SK-N-SH (cell line): ENCODE measurements around the gene DDX50. TPM values are rescaled to one million over a fixed set of nuclear protein-coding genes. Genes with fewer than 3 reads are reported as not detected.

Source experiments
- CTCF ChIA-PET: fragments of 300-600, 350-600 bp; formaldehyde crosslinking; extraction: SDS; loops from one replicate; lab custom pipeline; 2021; lab: Yijun Ruan, JAX
- POLR2A ChIA-PET: fragments of 350-600 bp; sonication (Branson Sonifier 250); formaldehyde crosslinking; extraction: SDS; loops from one replicate; lab custom pipeline; 2020; ENCODE audit warnings: antibody characterized with exemption, inconsistent platforms; lab: Yijun Ruan, JAX
- DNase-seq: peaks from one replicate; pipeline ENCODE4 v3.0.0; 2012
- H2AFZ ChIP-seq: fragments of 200-600 bp; sonication (generic); 2 replicates; pipeline ENCODE4 v1.8.1; 2016; ENCODE audit warnings: antibody characterized with exemption, mild to moderate bottlenecking, low read depth
- H3F3A ChIP-seq: fragments of 200-600 bp; sonication (generic); replicated peaks from 2 replicates; pipeline ENCODE3; 2016; ENCODE audit warnings: antibody characterized with exemption, mild to moderate bottlenecking; ENCODE audit not compliant: insufficient read depth
- H3K27ac ChIP-seq, 2 experiments: fragments of 200-500 bp in 1 of 2; fragments of 200-600 bp in 1 of 2; sonication (Bioruptor generic) in 1 of 2; sonication (generic), shearing (Covaris generic) in 1 of 2; 2 replicates each; pipeline versions ENCODE4 v1.5.1 to v1.6.1; 2014 to 2016; ENCODE audit warnings: low read depth in 2 of 2, inconsistent platforms in 1 of 2, low read length in 1 of 2, mild to moderate bottlenecking in 1 of 2, mixed read lengths in 1 of 2
- H3K27me3 ChIP-seq: fragments of 200-600 bp; sonication (generic), shearing (Covaris generic); 2 replicates; pipeline ENCODE4 v1.6.1; 2016; ENCODE audit warnings: mixed run types; ENCODE audit not compliant: insufficient read depth
- H3K36me3 ChIP-seq, 2 experiments: fragments of 200-500 bp in 1 of 2; fragments of 200-600 bp in 1 of 2; sonication (Bioruptor generic) in 1 of 2; sonication (generic) in 1 of 2; replicated peaks in 1 of 2; 2 replicates each; pipeline versions ENCODE3 to v1.5.1; 2014 to 2016; ENCODE audit warnings: low read length in 1 of 2, mild to moderate bottlenecking in 1 of 2; ENCODE audit not compliant: insufficient read depth in 2 of 2, control insufficient read depth in 1 of 2
- H3K4me1 ChIP-seq, 2 experiments: fragments of 200-500 bp in 1 of 2; fragments of 200-600 bp in 1 of 2; sonication (Bioruptor generic) in 1 of 2; sonication (generic), shearing (Covaris generic) in 1 of 2; 2 replicates each; pipeline versions ENCODE4 v1.5.1 to v1.6.1; 2014 to 2016; ENCODE audit warnings: low read depth in 1 of 2, low read length in 1 of 2, mixed run types in 1 of 2; ENCODE audit not compliant: insufficient read depth in 2 of 2, control insufficient read depth in 1 of 2
- H3K4me2 ChIP-seq: fragments of 200-600 bp; sonication (generic), shearing (Covaris generic); 2 replicates; pipeline ENCODE4 v1.6.1; 2017; ENCODE audit warnings: mixed run types
- H3K4me3 ChIP-seq, 2 experiments: fragments of 200-500 bp in 1 of 2; fragments of 200-600 bp in 1 of 2; sonication (Bioruptor generic) in 1 of 2; sonication (generic), shearing (Covaris generic) in 1 of 2; 2 replicates each; pipeline versions ENCODE4 v1.5.1 to v1.8.1; 2014 to 2016; ENCODE audit warnings: low read depth in 2 of 2, inconsistent platforms in 1 of 2, low read length in 1 of 2, mild to moderate bottlenecking in 1 of 2, mixed read lengths in 1 of 2, moderate library complexity in 1 of 2
- H3K79me2 ChIP-seq: fragments of 200-600 bp; sonication (generic); 2 replicates; pipeline ENCODE4 v1.8.1; 2017; ENCODE audit warnings: mild to moderate bottlenecking; ENCODE audit not compliant: insufficient read depth
- H3K9ac ChIP-seq: fragments of 200-600 bp; sonication (generic); 2 replicates; pipeline ENCODE4 v1.6.1; 2017; ENCODE audit warnings: mixed run types
- H3K9me2 ChIP-seq: fragments of 200-600 bp; sonication (generic); 2 replicates; pipeline ENCODE4 v1.6.1; 2017; ENCODE audit warnings: mixed run types
- H3K9me3 ChIP-seq: fragments of 200-600 bp; sonication (generic); 2 replicates; pipeline ENCODE4 v1.6.1; 2017; ENCODE audit warnings: mixed run types, mild to moderate bottlenecking, moderate library complexity
- H4K20me1 ChIP-seq: fragments of 200-600 bp; sonication (generic); 2 replicates; pipeline ENCODE4 v1.6.1; 2017; ENCODE audit warnings: mild to moderate bottlenecking, mixed run types; ENCODE audit not compliant: insufficient read depth
- EP300 ChIP-seq, 2 experiments: IDR thresholded peaks; 2 replicates each; pipeline versions ENCODE4 v1.4.0 to v1.6.1; 2012; ENCODE audit warnings: borderline replicate concordance in 1 of 2, low read depth in 1 of 2, low read length in 1 of 2
- EZH2phosphoT487 ChIP-seq: fragments of 200-600 bp; sonication (generic); IDR thresholded peaks from 2 replicates; pipeline ENCODE4 v1.6.1; 2017; ENCODE audit warnings: low read depth, mixed run types, mild to moderate bottlenecking, antibody characterized with exemption, moderate library complexity, borderline replicate concordance
- FOXM1 ChIP-seq: IDR thresholded peaks from 2 replicates; pipeline ENCODE4 v1.4.0; 2012; ENCODE audit warnings: low read depth, mild to moderate bottlenecking
- GABPA ChIP-seq: IDR thresholded peaks from 2 replicates; pipeline ENCODE4 v1.4.0; 2012; ENCODE audit warnings: low read depth, mild to moderate bottlenecking
- NRF1 ChIP-seq: IDR thresholded peaks from 2 replicates; pipeline ENCODE4 v1.6.1; 2012; ENCODE audit warnings: low read depth, mild to moderate bottlenecking, low read length
- POLR2AphosphoS5 ChIP-seq: IDR thresholded peaks from 2 replicates; pipeline ENCODE4 v1.6.1; 2012; ENCODE audit warnings: low read depth, low read length
- RCOR1 ChIP-seq: fragments of 150-350 bp; IDR thresholded peaks from 2 replicates; pipeline ENCODE4 v1.6.1; 2017; ENCODE audit warnings: antibody characterized with exemption, low read length
- SMC3 ChIP-seq: IDR thresholded peaks from 2 replicates; pipeline ENCODE4 v1.6.1; 2012; ENCODE audit warnings: low read depth, low read length, improper control_type of control experiment
- WGBS: methylation state at CpG from one replicate; pipeline ENCODE4 v1.1.6; 2017; ENCODE audit warnings: low lambda C conversion rate; 5-methylcytosine and 5-hydroxymethylcytosine counted together
- polyA plus RNA-seq, 3 experiments: library from polyadenylated mRNA; depleted of rRNA; stranded (reverse); fragments of >200 nt; gene quantifications; 2 replicates each; pipeline ENCODE4 v1.2.3, GENCODE V29; 2012
- TF ChIP-seq, protein P1 (sequence below): fragments of 200-600 bp; sonication (generic); IDR thresholded peaks from 2 replicates; pipeline ENCODE4 v1.6.1; 2017; ENCODE audit warnings: antibody characterized with exemption, mild to moderate bottlenecking, moderate library complexity

The DDX50 gene
- polyA plus RNA-seq, 1 of the 3 experiments (the other 2 are of a cell fraction) = 33.5 TPM

DNA sequence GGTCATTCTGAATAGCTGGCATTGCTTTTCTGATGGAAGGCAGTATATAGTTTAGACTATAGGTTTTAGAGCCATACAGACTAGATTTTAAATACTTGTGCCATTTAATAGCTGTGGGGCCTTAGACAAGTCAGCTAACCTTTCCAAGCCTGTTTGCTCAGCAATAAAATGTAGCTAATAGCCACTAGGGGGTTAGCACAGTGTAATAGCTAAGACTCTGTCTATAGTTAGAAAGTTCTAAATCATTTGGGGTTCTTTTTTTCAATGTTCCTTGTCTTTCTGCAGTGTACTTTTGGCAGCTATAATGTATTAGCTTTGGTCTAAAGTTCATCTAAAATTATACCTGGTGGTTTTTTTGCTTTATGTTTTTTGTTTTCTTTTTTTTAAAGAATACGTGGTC, 80.0 kb downstream of the DDX50 start:
- Histone ChIP-seq H3K27ac (no peak overlapping the region), H3K9me2 (no peaks in the 10 kb centered on the region), H2AFZ (no peak overlapping the region), H4K20me1 (no peaks in the 10 kb centered on the region), H3K4me1 (no peaks in the 10 kb centered on the region), H3K27me3 (no peaks in the 10 kb centered on the region), H3F3A (peaks cover 30% of the 10 kb centered on the region), H3K4me3 (no peak overlapping the region), H3K4me2 (no peak overlapping the region), H3K79me2 (peaks cover 15% of the 10 kb centered on the region; the same call in 1 of the 2 replicates), H3K36me3 (peaks cover 72 to 84% of the 10 kb centered on the region in 2 experiments), H3K9me3 (no peaks in the 10 kb centered on the region), H3K9ac (no peak overlapping the region)
- WGBS = 95% methylated on average over 1 of the region's 1 CpG
- CTCF ChIA-PET = interaction anchor here (0.9 to 1.7 kb wide), 5 partner anchors 13 to 112 kb away, joined by 3 to 6 read pairs (median 3); partner anchors contain the start of gene DDX21
- no peak for DNase-seq
- POLR2A ChIA-PET = interaction anchor here (1.0 kb wide), 1 partner anchor 25 kb away, joined by 5 read pairs; the partner anchor contains the start of gene DDX21
- TF ChIP-seq SMC3 (no peak), EP300 (IDR thresholded peaks at IDR 0.05; ENCODE audit: borderline replicate concordance in 1 of 2, low read depth in 1 of 2, low read length in 1 of 2) (no peak), POLR2AphosphoS5 (no peak), RCOR1 (no peak), EZH2phosphoT487 (no peak), NRF1 (no peak), FOXM1 (no peak)
- TF ChIP-seq, protein P1, sequence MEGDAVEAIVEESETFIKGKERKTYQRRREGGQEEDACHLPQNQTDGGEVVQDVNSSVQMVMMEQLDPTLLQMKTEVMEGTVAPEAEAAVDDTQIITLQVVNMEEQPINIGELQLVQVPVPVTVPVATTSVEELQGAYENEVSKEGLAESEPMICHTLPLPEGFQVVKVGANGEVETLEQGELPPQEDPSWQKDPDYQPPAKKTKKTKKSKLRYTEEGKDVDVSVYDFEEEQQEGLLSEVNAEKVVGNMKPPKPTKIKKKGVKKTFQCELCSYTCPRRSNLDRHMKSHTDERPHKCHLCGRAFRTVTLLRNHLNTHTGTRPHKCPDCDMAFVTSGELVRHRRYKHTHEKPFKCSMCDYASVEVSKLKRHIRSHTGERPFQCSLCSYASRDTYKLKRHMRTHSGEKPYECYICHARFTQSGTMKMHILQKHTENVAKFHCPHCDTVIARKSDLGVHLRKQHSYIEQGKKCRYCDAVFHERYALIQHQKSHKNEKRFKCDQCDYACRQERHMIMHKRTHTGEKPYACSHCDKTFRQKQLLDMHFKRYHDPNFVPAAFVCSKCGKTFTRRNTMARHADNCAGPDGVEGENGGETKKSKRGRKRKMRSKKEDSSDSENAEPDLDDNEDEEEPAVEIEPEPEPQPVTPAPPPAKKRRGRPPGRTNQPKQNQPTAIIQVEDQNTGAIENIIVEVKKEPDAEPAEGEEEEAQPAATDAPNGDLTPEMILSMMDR = peak; percentile 51

DNA sequence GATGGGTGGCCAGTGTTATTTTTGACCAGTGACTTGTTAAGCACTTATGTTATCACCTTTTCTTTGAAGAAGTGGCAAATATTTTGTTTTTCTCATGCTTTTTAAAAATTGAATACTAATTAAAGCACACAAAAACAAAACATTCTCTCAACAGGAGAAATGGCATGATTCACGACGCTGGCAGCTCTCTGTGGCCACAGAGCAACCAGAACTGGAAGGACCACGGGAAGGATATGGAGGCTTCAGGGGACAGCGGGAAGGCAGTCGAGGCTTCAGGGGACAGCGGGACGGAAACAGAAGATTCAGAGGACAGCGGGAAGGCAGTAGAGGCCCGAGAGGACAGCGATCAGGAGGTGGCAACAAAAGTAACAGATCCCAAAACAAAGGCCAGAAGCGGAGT, 81.3 kb downstream of the DDX50 start:
- Histone ChIP-seq H3K36me3 (peaks cover 61 to 75% of the 10 kb centered on the region in 2 experiments), H3K79me2 (peaks cover 15% of the 10 kb centered on the region; the same call in 1 of the 2 replicates), H3K9me3 (no peaks in the 10 kb centered on the region), H3F3A (peaks cover 39% of the 10 kb centered on the region), H3K9ac (no peak overlapping the region), H3K27ac (peak overlapping the region in 1 of 2 experiments; percentile 2; a peak in 1 of 4 replicates), H3K4me1 (no peaks in the 10 kb centered on the region), H4K20me1 (no peaks in the 10 kb centered on the region), H3K4me3 (no peak overlapping the region), H2AFZ (no peak overlapping the region), H3K9me2 (no peaks in the 10 kb centered on the region), H3K27me3 (no peaks in the 10 kb centered on the region), H3K4me2 (no peak overlapping the region)
- DNase-seq = no peak
- ChIA-PET CTCF (no interaction called here), POLR2A (no interaction called here)
- whole genome bisulfite sequencing = 85% methylated on average over 11 of the region's 11 CpGs
- TF ChIP-seq SMC3 = no peak
- TF ChIP-seq, protein P1 = no peak
- no peak for TF ChIP-seq GABPA
